Effector CD8-positive, alpha-beta T cell (primary cell): ENCODE measurements around the gene CNOT1.
"Not testable (repeated sequence)": the region's sequence is repeated elsewhere in the genome, so short reads cannot be mapped to it uniquely, and the experiment has no call there.

Experiments
- DNase-seq: peaks from one replicate; lab custom pipeline; 2025; lab: John Stamatoyannopoulos, UW
- total RNA-seq, 4 experiments: gene quantifications; one replicate each; lab custom pipeline; 2026; lab: John Stamatoyannopoulos, UW

Gene CNOT1
- total RNA-seq, result 406 to 520 (median 450) reads per million in 4 experiments

GRCh38 chr16:58629733-58630640 is at the start of gene CNOT1:
TSS of gene CNOT1 (minus strand) at chr16:58629826. CDS start at chr16:58599337, 30,489 bp downstream.
- peak; percentile 95 for DNase-seq

- no peak for DNase-seq
These were observed 49.1 kb upstream of the CNOT1 start for GRCh38 chr16:58678716-58679115.

DNA sequence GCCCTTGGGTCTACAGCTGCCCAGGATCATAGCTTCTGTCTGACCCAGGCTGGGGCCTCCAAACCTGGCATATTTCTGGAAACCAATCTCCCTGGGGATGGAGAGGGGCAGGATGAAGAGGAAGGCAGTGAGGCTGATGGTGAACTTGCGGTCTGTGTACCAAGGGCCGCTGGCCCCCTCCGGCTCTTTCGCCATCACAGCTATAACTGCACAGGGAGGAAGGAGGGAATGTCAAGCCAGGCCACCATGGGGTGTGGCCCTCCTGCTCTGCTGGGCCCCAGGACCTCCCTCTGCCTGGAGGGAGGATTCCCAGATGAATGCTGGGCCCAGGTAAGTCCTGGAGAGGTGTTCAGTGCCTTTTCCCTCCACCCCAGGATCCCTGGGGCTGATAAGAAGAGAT is 48.6 kb upstream of the CNOT1 start:
- DNase-seq, result no peak

DNA sequence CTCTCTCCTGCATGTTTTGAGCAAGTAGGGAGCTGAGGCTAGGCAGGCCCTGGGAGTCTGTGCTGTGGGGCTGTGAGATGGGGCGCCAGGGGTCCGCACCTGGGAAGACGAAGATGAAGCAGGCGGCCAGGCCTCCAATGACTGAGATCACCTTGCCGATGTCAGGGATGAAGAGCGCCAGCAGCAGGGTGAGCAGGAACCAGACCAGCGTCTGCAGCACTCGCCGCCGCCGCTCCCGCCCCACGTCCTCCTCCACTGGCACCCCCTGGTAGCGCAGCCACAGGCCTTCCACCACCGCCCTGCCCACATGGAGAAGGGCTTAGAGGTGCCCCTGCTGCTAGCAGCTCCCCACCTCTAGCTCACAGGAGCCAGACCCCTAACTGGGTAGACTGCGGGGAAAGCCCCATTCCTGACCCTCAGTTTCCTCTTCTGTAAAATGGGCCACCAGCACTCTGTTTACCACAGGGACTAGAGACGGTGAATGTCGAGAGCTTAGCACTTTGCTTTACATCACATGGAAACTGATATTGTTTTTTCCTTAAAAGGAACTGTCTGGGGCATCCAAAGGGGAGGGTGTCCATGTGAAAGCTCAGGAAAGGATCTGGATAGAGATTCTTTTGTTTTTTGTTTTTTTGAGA is 41.4 kb upstream of the CNOT1 start:
- no peak for DNase-seq

GRCh38 chr16:58670177-58670576 is 40.6 kb upstream of the CNOT1 start:
- DNase-seq, result no peak

DNA sequence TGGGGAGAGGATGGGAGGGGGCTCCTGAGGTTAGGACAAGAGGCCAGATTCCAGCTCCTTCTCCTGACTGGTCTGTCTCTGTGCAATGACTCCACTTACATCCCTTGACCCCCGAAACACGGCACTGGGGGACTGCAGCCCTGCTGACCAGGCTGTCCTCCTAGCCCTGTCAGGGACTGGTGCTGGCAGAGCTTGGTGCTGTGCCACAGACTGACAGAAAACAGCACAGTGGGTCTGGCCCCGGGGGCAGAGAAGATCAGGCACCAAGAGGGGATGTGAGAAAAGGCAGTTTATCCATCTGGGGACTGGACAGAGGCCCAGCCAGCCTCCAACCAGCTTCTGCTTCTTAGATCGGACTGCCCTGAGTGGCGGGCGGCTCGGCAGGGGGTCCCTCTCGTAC is 35.6 kb upstream of the CNOT1 start:
- no peak for DNase-seq

DNA sequence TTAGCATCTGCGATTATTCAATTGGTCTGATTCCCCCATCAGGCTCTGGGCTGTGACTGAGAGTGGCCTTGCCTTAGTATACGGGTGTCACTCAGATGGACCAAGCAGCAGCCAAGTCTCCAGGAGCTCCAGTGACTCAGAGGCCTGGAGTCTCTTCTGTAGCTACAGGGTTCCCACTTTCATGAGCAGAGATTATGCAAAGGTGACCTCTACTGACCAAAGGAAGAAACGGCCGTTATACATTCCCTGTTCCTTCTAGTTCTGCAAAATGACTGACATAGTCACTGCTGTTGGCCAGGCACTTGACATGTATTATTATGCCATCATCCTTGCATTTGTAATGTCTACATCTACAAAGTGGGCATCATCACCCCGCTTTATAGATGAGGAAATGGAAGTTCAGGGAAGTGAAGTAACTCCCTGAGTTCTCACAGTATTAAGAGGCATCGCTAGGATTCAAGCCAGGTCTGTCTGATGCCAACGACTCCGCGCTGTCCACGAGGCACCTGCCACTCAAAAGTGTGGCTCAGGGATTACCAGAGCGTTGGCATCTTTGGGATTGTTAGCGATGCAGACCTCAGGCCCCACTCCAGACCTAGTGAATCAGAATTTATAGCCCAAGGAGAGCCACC is 31.7 kb upstream of the CNOT1 start:
- DNase-seq, result no peak

GRCh38 chr16:58659911-58660310 is 30.3 kb upstream of the CNOT1 start:
- DNase-seq, result not testable (repeated sequence)

GRCh38 chr16:58658796-58659211 is 29.2 kb upstream of the CNOT1 start:
- DNase-seq, result no peak

DNA sequence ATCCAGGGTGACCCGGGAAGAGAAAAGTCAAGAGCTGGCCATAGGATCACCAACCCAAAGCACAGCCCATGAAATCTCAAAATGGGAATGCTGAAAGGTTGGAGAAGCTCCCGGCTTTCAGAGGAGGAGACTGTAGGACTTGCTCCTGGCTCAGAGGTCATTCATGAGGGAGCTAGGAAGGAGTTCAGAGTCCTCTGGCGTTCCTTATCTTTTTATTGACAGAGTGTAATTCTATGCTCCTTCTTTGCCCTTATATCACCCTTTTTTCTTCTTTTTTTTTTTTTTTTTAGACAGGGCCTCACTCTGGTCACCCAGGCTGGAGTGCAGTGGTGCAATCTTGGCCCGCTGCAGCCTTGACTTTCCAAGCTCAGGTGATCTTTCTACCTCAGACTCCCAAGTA is 27.3 kb upstream of the CNOT1 start:
- no peak for DNase-seq

DNA sequence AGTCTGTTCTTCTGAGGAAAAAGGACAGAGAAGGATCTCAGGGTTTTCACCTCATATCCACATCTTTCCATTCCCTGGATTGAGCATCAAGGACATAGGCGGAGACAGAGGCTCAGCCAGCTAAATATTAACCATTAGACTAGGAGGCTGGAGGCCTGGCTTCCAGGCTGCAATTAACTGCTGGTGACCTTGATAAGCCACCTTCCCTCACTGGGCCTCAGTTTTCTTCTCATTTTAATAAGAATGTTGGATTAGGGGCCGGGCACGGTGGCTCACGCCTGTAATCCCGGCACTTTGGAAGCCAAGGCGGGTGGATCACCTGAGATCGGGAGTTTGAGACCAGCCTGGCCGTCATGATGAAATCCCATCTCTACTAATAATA is 25.6 kb upstream of the CNOT1 start:
- no peak for DNase-seq

DNA sequence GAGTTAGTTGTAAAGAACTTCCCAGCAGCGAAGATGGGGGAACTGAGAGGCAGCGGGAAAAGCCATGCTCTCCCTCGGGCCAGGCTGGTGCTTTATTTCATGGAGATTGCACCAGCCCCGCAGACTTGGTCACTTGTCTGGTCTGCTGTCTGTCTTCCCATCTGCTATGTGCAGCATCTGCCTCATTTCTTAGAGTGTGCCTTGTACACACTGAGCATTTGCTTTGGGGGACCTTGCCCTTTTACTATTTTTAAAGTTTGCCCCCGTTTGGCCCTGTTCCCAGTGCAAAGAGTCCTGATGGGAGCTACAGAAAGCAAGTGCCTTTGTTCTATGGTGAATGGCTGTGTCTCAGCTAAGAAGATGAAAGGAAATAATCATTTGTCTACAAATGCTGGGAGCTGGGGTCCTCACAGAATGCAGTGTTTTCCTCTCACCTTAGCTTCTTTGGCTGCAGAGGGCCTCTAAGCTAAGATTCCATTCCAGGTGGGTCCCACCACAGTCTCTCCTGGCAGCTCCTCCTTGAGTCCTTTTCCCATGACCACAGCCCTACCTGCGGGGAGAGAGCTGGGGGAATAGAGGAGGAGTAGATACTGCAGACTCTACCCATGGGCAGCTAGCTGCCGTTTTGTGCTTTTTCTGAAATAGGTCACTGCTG is 25.1 kb upstream of the CNOT1 start:
- no peak for DNase-seq

GRCh38 chr16:58652741-58653140 is 23.1 kb upstream of the CNOT1 start:
- no peak for DNase-seq

GRCh38 chr16:58651965-58652348 is 22.3 kb upstream of the CNOT1 start:
- no peak for DNase-seq

DNA sequence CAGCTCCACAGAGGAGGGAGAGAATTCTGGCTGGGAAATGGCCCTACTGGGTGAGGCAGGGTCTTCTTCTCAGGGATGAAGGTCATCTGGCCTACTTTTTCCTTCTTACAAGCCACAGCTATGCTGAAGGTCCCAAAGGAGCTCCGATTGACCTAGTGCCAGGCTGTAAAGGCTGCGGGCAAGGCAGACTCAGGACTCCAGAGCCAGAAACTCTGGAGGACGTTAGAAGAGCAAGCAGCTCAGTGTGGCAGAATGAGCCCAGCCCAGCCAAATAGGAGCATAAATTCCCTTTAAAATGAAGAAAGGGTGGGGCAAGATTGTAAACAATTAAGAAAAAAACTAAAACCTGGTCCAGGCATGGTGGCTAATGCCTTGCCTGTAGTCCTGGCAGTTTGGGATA is 20.1 kb upstream of the CNOT1 start:
- DNase-seq, result no peak

GRCh38 chr16:58647107-58647506 is 17.5 kb upstream of the CNOT1 start:
- no peak for DNase-seq

DNA sequence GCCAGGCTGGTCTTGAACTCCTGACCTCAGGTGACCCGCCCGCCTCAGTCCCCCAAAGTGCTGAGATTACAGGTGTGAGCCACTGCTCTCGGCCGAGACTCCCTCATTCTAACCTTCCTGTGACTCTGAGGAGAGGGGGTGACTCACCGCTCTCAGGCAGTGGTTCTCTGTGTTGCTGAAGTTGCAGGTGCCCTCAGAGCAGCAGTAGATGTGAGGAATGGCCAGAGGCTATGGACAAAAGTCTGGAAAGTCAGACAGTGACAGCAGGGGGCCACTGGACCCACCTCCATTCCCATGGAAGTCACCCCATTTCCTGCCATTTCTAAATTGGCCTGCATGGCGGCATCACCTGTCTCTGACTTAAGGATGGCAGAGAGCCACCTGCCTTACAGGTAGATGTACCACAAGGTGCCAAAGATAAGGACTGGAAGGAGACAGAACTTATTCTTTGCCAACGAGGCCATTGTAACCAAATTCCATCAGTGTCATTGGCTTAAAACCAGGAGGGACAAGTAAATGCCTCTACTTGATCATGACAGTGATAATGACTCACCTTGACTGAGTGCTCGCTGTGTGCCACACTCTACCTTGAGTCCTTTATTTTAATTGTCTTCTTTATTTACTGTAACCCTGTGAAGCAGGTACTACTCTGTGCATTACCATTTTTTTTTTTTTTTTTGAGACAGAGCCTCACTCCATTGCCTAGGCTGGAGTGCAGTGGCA is 15.3 kb upstream of the CNOT1 start:
- no peak for DNase-seq

GRCh38 chr16:58644108-58644507 is 14.5 kb upstream of the CNOT1 start:
- no peak for DNase-seq

DNA sequence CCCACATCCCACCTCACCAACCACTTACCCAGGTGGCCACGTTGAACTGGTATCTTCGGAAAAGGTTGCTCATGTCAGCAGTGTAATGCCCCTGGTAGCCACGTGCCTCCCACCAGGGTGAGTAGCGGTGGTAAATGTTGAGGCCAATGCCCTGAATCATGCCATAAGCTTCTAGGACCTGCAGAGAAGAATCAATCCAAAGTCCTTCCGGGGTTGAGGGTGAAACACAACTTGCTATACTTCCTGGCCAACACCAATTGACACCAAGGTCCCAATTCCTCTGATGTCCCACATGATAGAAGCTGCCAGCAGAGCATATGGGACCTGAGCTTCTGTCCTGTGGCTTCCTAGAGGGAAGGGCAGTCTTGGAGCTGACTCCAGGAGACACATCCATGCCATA is 11.3 kb upstream of the CNOT1 start:
- DNase-seq, result no peak

DNA sequence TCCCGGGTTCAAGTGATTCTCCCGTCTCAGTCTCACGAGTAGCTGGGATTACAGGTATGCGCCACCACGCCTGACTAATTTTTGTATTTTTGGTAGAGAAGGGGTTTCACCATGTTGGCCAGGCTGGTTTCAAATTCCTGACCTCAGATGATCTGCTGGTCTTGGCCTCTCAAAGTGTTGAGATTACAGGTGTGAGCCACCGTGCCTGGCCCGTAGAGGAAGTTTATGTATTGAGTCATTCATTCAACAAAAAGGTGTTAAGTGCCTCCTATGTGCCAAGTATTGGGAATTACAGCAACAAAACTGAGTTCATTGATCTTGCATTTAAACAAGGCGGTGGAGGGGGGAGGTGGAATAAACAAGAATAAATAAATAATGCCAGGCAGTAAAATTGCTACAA is 10.2 kb upstream of the CNOT1 start:
- no peak for DNase-seq

DNA sequence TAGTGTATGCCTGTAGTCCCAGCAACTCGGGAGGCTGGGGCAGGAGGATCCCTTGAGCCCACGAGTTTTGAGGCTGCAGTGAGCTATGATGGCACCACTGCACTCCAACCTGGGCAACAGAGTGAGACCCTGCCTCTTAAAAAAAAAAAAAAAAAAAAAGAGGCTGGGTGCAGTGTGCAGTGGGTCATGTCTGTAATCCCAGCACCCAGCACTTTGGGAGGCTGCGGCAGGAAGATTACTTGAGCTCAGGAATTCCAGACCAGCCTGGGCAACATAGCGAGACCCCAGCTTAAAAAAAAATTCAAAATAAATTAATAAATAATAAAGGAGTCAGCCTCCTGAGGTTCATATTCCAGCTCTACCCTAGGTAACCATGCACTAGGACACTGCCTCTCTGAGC is 9.6 kb upstream of the CNOT1 start:
- DNase-seq, result no peak
